Parathyroid adenoma (tissue), 2 donors: ENCODE data around the gene TNFRSF18.

Experiments
- H2AFZ ChIP-seq: fragments of 300-600 bp; sonication (generic); one replicate; pipeline ENCODE4 v1.7.0; 2017; ENCODE audit warnings: antibody characterized with exemption, mild to moderate bottlenecking
- H3K27ac ChIP-seq: fragments of 300-600 bp; sonication (generic); one replicate; pipeline ENCODE4 v1.7.0; 2017
- H3K27me3 ChIP-seq: fragments of 300-600 bp; sonication (generic); one replicate; pipeline ENCODE4 v1.7.0; 2017; ENCODE audit warnings: low read length; ENCODE audit not compliant: control insufficient read depth, insufficient read depth
- H3K36me3 ChIP-seq: fragments of 300-600 bp; sonication (generic); one replicate; pipeline ENCODE4 v1.7.0; 2017; ENCODE audit warnings: low read length; ENCODE audit not compliant: control insufficient read depth, insufficient read depth
- H3K4me1 ChIP-seq: fragments of 300-600 bp; sonication (generic); one replicate; pipeline ENCODE4 v1.7.0; 2017; ENCODE audit warnings: control low read depth
- H3K4me2 ChIP-seq: fragments of 300-600 bp; sonication (generic); one replicate; pipeline ENCODE4 v1.7.0; 2017; ENCODE audit warnings: low read length
- H3K4me3 ChIP-seq: fragments of 300-600 bp; sonication (generic); one replicate; pipeline ENCODE4 v1.7.0; 2017; ENCODE audit warnings: low read depth, low read length
- H3K79me2 ChIP-seq: fragments of 300-600 bp; sonication (generic); one replicate; pipeline ENCODE4 v1.7.0; 2017; ENCODE audit warnings: control low read depth
- H3K9ac ChIP-seq: fragments of 300-600 bp; sonication (generic); one replicate; pipeline ENCODE4 v1.7.0; 2017; ENCODE audit warnings: mild to moderate bottlenecking
- H3K9me3 ChIP-seq: fragments of 300-600 bp; sonication (generic); one replicate; pipeline ENCODE4 v1.7.0; 2017; ENCODE audit warnings: low read length; ENCODE audit not compliant: control insufficient read depth
- TF ChIP-seq, protein P1 (sequence below): fragments of 300-600 bp; sonication (generic); IDR thresholded peaks from one replicate; pipeline ENCODE4 v1.7.0; 2017; ENCODE audit warnings: antibody characterized with exemption, mild to moderate bottlenecking
- donor health status: primary hyperparathyroidism.

TNFRSF18 gene

DNA sequence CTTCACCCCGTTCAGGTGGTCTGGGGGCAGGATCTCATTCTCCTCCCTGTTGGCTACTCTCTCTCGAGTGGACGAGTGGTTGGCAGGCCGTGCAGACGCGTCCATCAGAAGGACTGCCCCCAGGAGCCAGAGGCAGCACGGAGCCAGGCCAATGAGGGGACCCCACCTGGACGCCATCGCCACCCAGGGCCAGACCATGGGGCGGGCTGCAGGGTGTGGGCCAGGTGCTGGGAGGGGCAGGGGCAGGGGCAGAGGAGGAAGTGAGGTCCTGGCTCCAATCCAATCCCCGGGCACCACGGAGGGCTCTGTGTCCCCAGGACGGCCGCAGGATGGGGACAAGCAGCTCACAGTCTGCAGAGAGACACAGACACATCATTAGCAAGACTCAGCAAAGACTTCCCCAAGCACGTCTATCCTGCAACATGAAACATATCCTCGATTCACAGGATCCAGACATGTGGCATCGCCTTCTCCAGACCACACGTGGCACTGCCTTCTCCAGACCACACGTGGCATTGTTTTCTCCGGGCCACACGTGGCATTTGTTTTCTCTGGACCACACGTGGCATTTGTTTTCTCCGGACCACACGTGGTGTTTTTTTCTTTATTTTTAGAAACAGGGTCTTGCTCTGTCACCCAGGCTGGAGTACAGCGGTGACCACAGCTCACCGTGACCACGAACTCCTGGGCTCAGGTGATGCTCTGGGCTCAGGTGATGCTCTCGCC, 22.4 kb upstream of the TNFRSF18 start:
- no peak overlapping the region for H3K4me2 ChIP-seq
- no peaks in the 10 kb centered on the region for H3K9me3 ChIP-seq
- no peak overlapping the region for H2AFZ ChIP-seq
- H3K27me3 ChIP-seq, result no peaks in the 10 kb centered on the region
- H3K79me2 ChIP-seq, result peaks cover 33% of the 10 kb centered on the region
- no peak overlapping the region for H3K4me3 ChIP-seq
- H3K4me1 ChIP-seq, result peaks cover 5% of the 10 kb centered on the region
- TF ChIP-seq, protein P1, sequence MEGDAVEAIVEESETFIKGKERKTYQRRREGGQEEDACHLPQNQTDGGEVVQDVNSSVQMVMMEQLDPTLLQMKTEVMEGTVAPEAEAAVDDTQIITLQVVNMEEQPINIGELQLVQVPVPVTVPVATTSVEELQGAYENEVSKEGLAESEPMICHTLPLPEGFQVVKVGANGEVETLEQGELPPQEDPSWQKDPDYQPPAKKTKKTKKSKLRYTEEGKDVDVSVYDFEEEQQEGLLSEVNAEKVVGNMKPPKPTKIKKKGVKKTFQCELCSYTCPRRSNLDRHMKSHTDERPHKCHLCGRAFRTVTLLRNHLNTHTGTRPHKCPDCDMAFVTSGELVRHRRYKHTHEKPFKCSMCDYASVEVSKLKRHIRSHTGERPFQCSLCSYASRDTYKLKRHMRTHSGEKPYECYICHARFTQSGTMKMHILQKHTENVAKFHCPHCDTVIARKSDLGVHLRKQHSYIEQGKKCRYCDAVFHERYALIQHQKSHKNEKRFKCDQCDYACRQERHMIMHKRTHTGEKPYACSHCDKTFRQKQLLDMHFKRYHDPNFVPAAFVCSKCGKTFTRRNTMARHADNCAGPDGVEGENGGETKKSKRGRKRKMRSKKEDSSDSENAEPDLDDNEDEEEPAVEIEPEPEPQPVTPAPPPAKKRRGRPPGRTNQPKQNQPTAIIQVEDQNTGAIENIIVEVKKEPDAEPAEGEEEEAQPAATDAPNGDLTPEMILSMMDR, result no peak
- H3K36me3 ChIP-seq, result no peaks in the 10 kb centered on the region
- no peak overlapping the region for H3K9ac ChIP-seq
- H3K27ac ChIP-seq, result no peak overlapping the region

- Histone ChIP-seq H2AFZ (no peak overlapping the region), H3K9ac (no peak overlapping the region), H3K36me3 (no peaks in the 10 kb centered on the region), H3K4me1 (peaks cover 5% of the 10 kb centered on the region), H3K9me3 (no peaks in the 10 kb centered on the region), H3K4me3 (no peak overlapping the region), H3K79me2 (peaks cover 33% of the 10 kb centered on the region), H3K4me2 (no peak overlapping the region), H3K27me3 (no peaks in the 10 kb centered on the region), H3K27ac (no peak overlapping the region)
- TF ChIP-seq, protein P1, result no peak
These were observed 21.8 kb upstream of the TNFRSF18 start for GRCh38 chr1:1228187-1228586.

- no peak overlapping the region for H3K9ac ChIP-seq
- H3K4me3 ChIP-seq, result no peak overlapping the region
- H3K79me2 ChIP-seq, result peaks cover 33% of the 10 kb centered on the region
- H3K4me1 ChIP-seq, result peaks cover 5% of the 10 kb centered on the region
- no peak overlapping the region for H2AFZ ChIP-seq
- H3K9me3 ChIP-seq, result no peaks in the 10 kb centered on the region
- H3K36me3 ChIP-seq, result no peaks in the 10 kb centered on the region
- TF ChIP-seq, protein P1, result no peak
- no peaks in the 10 kb centered on the region for H3K27me3 ChIP-seq
- H3K4me2 ChIP-seq, result no peak overlapping the region
- no peak overlapping the region for H3K27ac ChIP-seq
These were observed 21.0 kb upstream of the TNFRSF18 start for GRCh38 chr1:1227386-1227785.

DNA sequence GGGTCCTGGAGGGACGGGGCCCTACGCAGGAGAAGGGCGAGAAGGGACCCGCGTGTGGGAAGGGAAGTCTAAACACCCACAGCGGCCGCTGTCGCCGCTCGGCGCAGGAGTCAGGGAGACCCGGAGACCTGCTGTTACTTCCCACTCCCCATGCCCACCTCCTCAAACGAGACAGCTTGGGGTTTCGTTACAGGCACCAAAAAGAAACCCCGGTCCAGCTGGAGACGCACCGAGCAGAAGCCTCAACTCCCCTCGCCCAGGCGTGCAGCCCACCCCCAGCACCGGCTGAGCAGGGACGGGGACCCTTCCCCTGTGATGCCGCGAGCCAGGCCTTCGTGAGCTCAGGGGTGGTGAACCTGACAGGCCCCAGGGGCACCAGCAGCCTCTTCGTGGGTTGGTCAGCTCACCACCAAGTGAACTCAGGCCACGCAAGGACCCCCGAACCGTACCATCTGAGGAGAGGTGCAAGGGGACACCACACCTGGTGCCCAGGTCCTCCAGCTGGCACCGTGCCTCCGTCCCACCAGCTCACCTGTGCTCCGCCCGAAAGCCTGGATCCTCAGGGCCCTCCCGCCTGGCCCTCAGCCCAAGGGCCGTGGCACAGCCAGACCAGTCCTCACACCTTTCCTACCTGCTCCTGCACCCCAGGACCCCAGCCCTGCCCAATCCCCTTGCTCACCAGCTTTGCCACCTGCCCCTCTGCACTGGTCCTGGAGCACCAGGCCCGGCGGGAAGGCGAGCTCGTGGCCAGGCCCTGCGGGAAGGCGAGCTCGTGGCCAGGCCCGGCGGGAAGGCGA, 20.4 kb upstream of the TNFRSF18 start:
- Histone ChIP-seq H3K27ac (no peak overlapping the region), H3K4me1 (peaks cover 5% of the 10 kb centered on the region), H2AFZ (no peak overlapping the region), H3K36me3 (no peaks in the 10 kb centered on the region), H3K79me2 (peaks cover 33% of the 10 kb centered on the region), H3K27me3 (no peaks in the 10 kb centered on the region), H3K4me2 (no peak overlapping the region), H3K9me3 (no peaks in the 10 kb centered on the region), H3K9ac (no peak overlapping the region), H3K4me3 (no peak overlapping the region)
- TF ChIP-seq, protein P1, result no peak
